Activated gamma-delta T cell treated with anti-CD3 and anti-CD28 coated beads, Interleukin-2, amount 50 U/mL, for 16 hours (primary cell): ENCODE data around the gene ZNF816.
"Not testable (repeated sequence)": the region's sequence is repeated elsewhere in the genome, so short reads cannot be mapped to it uniquely, and the experiment has no call there.

Experiments
- DNase-seq: peaks from one replicate; pipeline ENCODE4 v3.0.0-alpha.2; 2020; ENCODE audit warnings: low read depth

The ZNF816 gene

GRCh38 chr19:52959613-52960295, 2.9 kb downstream of the ZNF816 start:
- no peak for DNase-seq

DNA sequence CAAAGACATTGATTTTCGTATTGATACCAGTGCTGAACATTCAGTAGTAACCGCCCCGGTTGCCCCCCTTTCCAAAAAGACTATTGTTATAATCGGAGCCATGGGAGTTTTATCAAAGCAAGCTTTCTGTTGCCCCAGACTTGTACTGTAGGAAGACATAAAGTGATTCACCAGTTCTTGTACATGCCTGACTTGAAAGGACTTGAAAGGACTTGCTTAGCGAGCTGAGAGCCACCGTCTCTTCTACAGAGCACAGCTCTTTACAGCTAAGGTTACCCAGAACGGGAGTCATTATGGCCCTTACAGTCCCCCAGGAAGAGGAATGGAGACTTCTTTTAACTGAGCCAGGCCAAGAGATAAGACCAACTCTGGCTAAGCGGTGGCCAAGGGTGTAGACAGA, 5.1 kb downstream of the ZNF816 start:
- DNase-seq, result no peak

- no peak for DNase-seq
These were observed 5.8 kb downstream of the ZNF816 start for GRCh38 chr19:52956917-52957316.

- no peak for DNase-seq
These were observed 13.3 kb downstream of the ZNF816 start for GRCh38 chr19:52949422-52949821.

DNA sequence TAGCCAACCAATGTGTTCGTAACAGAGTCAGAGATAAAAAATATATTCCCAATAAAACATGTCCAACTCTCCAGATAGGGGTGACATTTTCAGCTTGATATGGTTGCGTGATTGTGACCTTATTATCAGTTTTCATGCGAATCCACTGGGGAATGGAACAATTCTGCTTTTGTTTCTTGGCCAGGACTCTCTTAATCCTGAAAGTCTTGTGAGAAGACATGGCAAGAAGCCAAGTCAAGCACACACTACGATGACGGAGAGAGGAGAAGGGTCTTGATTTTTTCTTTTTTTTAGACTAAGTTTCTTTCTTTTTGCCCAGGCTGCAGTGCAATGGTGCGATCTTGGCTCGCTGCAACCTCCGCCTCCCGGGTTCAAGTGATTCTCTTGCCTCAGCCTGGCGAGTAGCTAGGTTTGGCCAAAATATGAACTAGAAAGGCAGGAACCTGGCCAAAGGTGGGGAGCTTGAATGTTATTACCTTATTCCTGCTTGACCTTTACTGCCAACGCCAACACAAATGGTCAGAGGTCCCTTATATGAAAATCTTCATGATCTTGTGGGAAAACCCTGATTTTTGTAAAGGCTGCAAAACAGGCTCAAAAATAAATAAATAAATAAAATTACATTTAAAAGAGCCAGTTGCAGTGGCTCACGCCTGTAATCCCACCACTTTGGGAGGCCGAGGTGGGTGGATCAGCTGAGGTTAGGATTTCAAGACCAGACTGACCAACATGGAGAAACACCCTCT, 14.5 kb downstream of the ZNF816 start:
- no peak for DNase-seq

DNA sequence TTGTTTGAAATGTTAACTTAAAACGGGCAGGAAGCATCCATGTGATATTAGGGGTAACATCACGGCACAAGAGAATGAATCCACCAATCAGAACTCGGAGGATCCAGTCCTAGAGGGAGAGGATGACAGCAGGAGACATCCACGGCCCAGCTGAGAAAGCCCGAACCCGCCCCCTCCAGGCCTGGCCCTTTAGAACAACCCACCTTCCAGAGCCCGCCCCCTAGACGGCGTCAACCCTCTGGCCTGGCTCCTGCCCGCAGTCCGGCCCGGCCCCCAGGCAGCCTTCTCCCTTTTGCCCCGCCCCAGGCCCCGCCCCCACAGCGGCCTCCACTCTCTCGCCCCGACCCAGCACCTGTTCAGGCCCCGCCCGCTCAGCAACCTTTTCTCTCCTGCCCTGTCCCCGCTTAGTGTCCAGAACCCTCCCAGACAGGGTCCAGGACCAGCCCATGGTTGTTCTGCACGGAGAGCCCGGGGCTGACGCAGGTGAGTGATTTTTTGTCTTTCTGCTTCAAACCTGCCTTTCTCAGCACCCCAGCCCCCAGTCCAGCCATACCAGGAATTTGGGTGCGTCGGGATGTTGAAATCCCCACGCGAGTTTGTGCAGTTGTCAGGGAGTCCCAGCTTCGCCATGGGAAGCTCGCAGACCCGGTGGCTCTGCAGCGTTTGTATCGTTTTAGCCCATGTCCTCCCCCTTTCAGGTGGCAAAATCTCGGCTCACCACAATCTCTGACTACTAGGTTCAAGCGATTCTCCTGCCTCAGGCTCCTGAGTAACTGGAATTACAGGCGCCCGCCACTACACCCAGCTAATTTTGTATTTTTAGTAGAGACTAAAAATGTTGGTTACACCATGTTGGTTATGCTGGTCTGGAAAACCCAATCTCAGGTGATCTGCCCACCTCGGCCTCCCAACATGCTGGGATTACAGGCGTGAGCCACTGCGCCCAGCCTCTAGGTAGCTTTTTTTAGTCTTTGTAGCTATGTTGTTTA, 16.1 kb downstream of the ZNF816 start:
- DNase-seq, result no peak

- DNase-seq, result no peak
These were observed 16.9 kb downstream of the ZNF816 start for GRCh38 chr19:52945652-52946321.

- DNase-seq, result not testable (repeated sequence)
These were observed 17.8 kb downstream of the ZNF816 start for GRCh38 chr19:52944703-52945493.

DNA sequence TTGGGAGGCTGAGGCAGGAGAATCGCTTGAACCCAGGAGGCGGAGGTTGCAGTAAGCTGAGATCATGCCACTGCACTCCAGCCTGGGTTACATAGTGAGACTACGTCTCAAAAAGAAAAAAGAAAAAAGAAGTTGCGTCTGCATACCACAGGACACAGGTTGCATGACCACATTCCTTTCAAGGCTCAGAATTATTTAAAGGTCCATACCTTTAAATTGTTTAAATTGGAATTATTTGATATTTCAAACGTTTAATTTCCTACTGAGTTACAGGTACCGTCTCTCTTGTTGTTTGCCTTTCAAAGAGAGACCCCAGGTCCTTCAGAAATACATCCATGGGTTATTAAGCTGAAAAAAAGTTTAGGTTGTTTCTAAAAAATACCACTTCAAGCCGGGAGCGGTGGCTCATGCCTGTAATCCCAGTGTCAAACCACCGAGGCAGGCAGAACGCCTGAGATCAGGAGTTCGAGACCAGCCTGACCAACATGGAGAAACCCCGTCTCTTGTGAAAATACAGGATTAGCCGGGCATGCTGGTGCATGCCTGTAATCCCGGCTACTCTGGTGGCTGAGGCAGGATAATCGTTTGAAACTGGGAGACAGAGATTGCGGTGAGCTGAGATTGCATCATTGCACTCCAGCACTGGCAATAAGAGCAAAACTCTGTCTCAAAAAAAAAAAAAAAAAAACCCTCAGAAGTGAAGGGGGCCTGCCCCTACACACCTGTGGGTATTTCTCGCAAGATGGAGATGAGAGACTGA, 18.6 kb downstream of the ZNF816 start:
- no peak for DNase-seq

DNA sequence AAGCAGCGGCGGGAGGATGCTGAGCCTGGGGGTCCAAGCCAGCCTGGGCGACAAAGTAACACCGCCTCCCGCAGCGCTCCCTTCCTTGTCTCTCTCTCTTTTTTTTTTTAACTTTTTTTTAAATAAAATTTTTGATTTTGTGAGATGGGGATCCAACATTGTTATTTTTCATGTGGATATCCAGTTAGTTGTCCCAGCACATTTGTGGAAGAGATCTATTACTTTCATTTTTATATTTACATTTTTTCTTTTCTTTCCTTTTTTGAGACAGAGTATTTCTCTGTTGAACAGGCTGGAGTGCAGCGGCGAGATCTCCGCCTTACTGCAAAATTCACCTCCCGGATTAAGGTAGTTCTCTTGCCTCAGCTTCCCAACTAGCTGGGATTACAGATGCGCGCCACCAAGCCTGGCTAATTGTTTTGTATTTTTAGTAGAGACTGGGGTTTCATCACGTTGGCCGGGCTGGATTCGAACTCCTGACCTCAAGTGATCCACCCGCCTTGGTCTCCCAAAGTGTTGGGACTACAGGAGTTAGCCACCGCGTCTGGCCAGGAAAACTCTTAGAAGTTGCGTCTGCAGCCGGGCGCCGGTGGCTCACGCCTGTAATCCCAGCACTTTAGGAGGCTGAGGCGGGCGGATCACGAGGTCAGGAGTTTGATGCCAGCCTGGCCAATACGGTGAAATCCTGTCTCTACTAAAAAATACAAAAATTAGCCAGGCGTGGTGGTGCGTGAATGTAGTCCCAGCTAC, 19.4 kb downstream of the ZNF816 start:
- DNase-seq, result no peak

- peak; percentile 94 for DNase-seq
These were observed 20.1 kb downstream of the ZNF816 start for GRCh38 chr19:52942386-52943133.

DNA sequence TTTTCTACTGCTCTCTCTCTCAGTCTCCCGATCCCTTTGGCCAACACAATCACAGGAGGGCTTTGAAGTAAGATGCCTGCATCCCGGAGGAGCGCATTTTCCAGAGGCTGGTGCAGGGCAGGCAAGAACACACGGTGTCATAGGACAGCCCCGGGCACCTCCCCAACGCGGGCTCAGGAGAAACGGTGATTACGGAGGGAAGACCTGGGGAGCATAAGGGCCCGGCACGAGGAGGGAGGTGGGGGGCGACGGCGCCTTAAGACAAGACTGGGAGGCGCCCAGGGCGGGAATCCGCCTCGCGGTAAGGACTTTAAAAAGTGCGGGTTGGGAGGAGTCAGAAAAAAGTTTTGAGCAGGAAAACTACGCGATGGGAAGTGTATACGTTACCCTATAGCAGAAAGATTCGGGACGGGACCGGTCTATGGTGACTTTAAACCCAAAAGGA, 20.7 kb downstream of the ZNF816 start:
- DNase-seq, result no peak

- DNase-seq, result not testable (repeated sequence)
These were observed 21.2 kb downstream of the ZNF816 start for GRCh38 chr19:52941523-52941922.

- DNase-seq, result not testable (repeated sequence)
These were observed 21.8 kb downstream of the ZNF816 start for GRCh38 chr19:52940905-52941304.

DNA sequence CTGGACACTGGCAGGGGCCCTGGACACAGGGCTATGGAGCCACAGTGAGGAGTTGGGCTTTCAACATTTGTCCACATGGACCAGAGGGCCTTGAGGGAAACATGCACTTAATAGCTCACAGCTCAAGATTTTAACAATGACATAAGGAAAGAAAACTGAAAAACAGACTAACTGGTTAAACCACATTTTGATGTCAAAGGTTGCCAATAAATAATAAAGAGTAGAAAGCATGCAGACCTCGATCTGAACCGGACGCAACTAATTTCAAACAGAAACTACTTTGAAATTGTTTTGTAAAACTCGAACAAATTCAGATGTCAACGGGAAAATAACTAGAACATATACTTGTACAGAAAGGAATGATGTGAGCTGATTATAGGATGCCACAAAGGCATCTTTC, 23.9 kb downstream of the ZNF816 start:
- no peak for DNase-seq

DNA sequence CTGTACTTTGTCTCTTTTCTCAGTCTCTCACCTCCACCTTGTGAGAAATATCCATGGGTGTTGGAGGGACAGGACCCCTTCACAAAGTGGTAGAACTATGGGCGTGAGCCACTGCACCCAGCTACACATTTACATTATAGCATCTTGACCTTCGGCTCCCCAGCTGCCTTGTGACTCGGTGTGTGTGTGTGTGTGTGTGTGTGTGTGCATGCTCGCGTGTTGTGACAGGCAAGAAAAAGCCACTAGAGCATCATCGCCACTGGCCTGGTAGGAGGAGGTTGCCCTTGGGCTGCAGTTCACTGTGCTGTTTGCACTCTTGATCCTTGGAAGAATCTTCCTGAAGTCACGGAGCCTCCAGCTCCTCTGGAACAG, 25.7 kb downstream of the ZNF816 start:
- DNase-seq, result no peak

DNA sequence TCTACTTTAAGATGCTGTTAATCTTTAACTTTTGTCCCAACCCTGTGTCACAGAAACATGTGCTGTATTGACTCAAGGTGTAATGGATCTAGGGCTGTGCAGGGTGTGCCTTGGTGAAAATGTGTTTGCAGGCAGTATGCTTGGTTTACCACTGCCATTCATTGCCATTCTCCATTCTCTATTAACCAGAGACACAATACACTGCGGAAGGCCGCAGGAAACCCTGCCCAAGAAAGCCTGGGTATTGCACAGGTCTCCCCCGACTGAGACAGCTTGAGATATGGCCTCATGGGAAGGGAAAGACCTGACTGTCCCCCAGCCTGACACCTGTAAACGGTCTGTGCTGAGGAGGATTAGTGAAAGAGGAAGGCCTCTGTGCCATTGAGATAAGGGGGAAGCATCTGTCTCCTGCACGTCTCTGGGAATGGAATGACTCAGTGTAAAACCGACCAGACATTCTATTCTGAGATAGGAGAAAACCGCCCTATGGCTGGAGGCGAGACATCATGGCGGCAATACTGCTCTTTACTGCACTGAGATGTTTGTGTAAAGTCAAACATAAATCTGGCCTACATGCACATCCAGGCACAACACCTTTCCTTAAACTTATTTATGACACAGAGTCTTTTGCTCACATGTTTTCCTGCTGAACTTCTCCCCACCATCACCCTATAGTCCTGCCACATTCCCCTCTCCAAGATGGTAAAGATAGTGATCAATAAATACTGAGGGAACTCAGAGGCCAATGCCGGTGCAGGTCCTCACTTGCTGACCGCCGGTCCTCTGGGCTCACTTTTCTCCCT, 26.3 kb downstream of the ZNF816 start:
- DNase-seq, result no peak

- no peak for DNase-seq
These were observed 27.2 kb downstream of the ZNF816 start for GRCh38 chr19:52935434-52935833.
